T-helper 2 cell treated with Interferon-gamma antibody and Interleukin-4, amounts not matched to agents 5 μg/mL and 100 μg/mL, for 36 hours (primary cell): Measurements from ENCODE around the gene GIMD1.
"Not testable (repeated sequence)": the region's sequence is repeated elsewhere in the genome, so short reads cannot be mapped to it uniquely, and the experiment has no call there.

Experiments
- DNase-seq: peaks from one replicate; pipeline ENCODE4 v3.0.0; 2021; ENCODE audit warnings: low spot score
- H3K27ac Mint-ChIP-seq: one replicate; pipeline ENCODE4 v1.8.0; 2021; ENCODE audit warnings: mild to moderate bottlenecking, mixed read lengths
- H3K27me3 Mint-ChIP-seq: one replicate; pipeline ENCODE4 v1.8.0; 2021; ENCODE audit warnings: low read depth, mixed read lengths
- H3K36me3 Mint-ChIP-seq: one replicate; pipeline ENCODE4 v1.8.0; 2021; ENCODE audit warnings: low read depth, mixed read lengths
- H3K4me1 Mint-ChIP-seq: one replicate; pipeline ENCODE4 v1.8.0; 2021; ENCODE audit warnings: low read depth, mixed read lengths
- H3K4me3 Mint-ChIP-seq: one replicate; pipeline ENCODE4 v1.8.0; 2022; ENCODE audit warnings: mild to moderate bottlenecking, moderate library complexity, mixed read lengths
- H3K9me3 Mint-ChIP-seq: one replicate; pipeline ENCODE4 v1.8.0; 2021; ENCODE audit warnings: mixed read lengths

GIMD1 gene

GRCh38 chr4:106338671-106339070 lies 29.9 kb downstream of the GIMD1 start:
- no peak for DNase-seq
- H3K4me3 Mint-ChIP-seq, result no peak overlapping the region
- H3K27ac Mint-ChIP-seq, result no peak overlapping the region
- H3K9me3 Mint-ChIP-seq, result peaks cover 27% of the 10 kb centered on the region
- no peaks in the 10 kb centered on the region for H3K27me3 Mint-ChIP-seq
- H3K36me3 Mint-ChIP-seq, result peaks cover 78% of the 10 kb centered on the region
- H3K4me1 Mint-ChIP-seq, result peaks cover 24% of the 10 kb centered on the region

DNA sequence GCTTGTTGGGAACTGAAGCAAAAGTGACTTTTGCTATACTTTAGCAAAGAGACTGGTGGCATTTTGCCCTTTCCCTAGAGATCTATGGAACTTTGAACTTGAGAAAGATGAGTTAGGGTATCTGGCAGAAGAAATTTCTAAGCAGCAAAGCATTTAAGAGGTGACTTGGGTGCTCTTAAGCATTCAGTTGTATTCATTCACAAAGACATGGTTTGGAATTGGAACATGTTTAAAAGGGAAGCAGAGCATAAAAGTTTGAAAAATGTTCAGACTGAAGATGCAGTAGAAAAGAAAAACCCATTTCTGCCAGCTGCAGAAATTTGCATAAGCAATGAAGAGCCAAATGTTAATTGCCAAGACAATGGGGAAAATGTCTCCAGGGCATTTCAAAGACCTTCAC lies 30.7 kb downstream of the GIMD1 start:
- no peak for DNase-seq
- Mint-ChIP-seq H3K27me3 (no peaks in the 10 kb centered on the region), H3K4me3 (no peak overlapping the region), H3K4me1 (peaks cover 24% of the 10 kb centered on the region), H3K27ac (no peak overlapping the region), H3K9me3 (peaks cover 27% of the 10 kb centered on the region), H3K36me3 (peaks cover 81% of the 10 kb centered on the region)

DNA sequence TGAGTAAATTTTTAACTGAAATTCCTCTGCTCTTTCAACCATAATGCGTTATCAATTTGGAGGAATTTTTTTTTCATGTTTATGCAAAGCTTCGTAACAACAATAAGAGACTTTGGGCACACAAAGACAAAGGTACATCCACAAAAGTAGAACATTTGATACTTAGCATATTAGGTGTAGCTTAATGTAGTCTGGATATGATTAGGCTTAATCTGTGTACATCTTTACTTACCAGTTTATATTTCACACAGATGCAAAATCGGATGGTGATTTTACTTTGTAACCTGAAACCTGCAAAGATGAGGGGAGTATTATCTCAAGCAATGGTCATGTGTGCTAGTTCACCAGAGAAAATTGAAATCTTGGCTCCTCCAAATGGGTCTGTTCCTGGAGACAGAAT lies 32.0 kb downstream of the GIMD1 start:
- Mint-ChIP-seq H3K4me1 (peaks cover 18% of the 10 kb centered on the region), H3K27me3 (no peaks in the 10 kb centered on the region), H3K36me3 (peaks cover 75% of the 10 kb centered on the region), H3K27ac (no peak overlapping the region), H3K4me3 (no peak overlapping the region), H3K9me3 (peaks cover 27% of the 10 kb centered on the region)
- no peak for DNase-seq

DNA sequence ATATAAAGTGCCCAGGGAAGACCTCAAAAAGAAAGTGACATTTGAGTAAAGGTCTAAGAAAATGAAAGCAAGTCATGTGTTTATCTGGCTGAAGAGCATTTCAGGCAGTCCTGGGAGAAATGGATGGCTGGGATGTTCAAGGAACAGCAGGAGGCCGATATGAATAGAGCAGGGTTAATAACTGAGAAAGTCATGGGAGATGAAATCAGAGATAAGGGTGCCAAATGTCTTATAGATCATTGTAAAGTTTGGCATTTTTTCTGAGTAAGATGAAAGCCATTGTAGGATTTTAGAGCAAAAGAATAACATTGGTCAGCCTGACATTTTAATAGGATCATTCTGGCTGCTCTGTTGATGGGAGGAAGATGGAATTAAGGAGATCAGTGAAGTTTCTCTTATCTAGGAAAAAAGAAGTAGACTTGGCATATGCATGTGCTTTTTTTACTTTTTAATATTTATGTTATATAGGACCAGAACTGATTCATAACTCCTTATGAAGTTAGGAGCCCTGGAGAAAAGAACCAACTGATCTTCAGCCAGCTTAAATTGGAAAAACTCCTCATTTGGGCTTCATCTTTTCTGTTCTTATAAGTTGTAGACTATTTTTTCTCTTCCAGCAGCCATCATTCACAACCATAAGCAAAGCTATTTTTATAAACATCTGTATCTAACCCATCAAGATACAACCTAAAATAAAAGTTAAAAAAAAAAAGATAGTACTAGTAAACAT lies 33.7 kb downstream of the GIMD1 start:
- Mint-ChIP-seq H3K9me3 (peaks cover 18% of the 10 kb centered on the region), H3K4me1 (peaks cover 5% of the 10 kb centered on the region), H3K27ac (no peak overlapping the region), H3K36me3 (peaks cover 71% of the 10 kb centered on the region), H3K27me3 (no peaks in the 10 kb centered on the region), H3K4me3 (no peak overlapping the region)
- DNase-seq, result no peak

DNA sequence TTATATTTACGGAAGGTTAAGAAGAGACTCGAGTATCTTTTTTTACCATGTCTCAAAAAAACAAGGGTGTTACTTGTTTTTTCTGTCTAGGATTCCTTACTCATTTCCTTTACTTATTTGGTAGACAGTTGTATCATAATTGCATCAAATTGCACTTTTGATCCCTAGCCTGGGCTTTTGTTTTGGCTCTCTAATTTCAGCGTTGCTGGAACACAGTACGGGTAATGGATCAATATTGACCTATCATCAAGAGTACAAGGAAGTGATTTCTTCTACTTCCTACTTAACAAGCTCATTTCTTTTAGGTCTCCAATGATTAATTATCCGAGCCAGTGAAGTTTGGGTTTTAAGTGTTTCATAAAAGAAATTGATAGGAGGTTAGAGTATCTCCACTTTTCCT lies 35.4 kb downstream of the GIMD1 start:
- Mint-ChIP-seq H3K27me3 (no peaks in the 10 kb centered on the region), H3K36me3 (peaks cover 68% of the 10 kb centered on the region), H3K27ac (no peak overlapping the region), H3K4me1 (peaks cover 4% of the 10 kb centered on the region), H3K4me3 (no peak overlapping the region), H3K9me3 (peaks cover 13% of the 10 kb centered on the region)
- no peak for DNase-seq

GRCh38 chr4:106329041-106329618 lies 39.4 kb downstream of the GIMD1 start:
- Mint-ChIP-seq H3K4me3 (no peak overlapping the region), H3K36me3 (peaks cover 57% of the 10 kb centered on the region)
- no peak for DNase-seq

DNA sequence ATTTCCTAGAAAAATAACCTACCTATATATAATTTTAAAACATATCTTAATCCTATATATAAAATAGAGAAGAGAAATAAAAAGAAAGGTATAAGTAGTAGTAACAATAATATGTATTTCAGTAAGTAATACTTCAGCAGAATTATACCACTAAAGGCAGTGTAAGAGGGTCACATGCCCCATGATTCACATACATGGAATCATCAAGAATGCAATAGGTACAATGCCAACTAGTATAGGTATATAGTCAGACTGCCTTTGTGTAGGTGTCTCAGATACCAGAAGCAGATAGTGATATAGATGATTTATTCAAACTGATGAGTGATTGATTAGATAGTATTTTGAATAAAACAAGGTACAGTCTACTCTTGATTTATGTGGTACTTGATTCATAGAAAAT lies 42.8 kb downstream of the GIMD1 start:
- H3K27ac Mint-ChIP-seq, result no peak overlapping the region
- H3K27me3 Mint-ChIP-seq, result no peaks in the 10 kb centered on the region
- DNase-seq, result no peak
- peaks cover 15% of the 10 kb centered on the region for H3K4me1 Mint-ChIP-seq
- H3K9me3 Mint-ChIP-seq, result no peaks in the 10 kb centered on the region
- peaks cover 43% of the 10 kb centered on the region for H3K36me3 Mint-ChIP-seq
- H3K4me3 Mint-ChIP-seq, result no peak overlapping the region

More at GRCh38 chr4:106329041-106329618, 39.4 kb downstream of the GIMD1 start:
- H3K4me1 Mint-ChIP-seq, result peaks cover 6% of the 10 kb centered on the region
- no peak overlapping the region for H3K27ac Mint-ChIP-seq
- H3K9me3 Mint-ChIP-seq, result no peaks in the 10 kb centered on the region
- H3K27me3 Mint-ChIP-seq, result no peaks in the 10 kb centered on the region

DNA sequence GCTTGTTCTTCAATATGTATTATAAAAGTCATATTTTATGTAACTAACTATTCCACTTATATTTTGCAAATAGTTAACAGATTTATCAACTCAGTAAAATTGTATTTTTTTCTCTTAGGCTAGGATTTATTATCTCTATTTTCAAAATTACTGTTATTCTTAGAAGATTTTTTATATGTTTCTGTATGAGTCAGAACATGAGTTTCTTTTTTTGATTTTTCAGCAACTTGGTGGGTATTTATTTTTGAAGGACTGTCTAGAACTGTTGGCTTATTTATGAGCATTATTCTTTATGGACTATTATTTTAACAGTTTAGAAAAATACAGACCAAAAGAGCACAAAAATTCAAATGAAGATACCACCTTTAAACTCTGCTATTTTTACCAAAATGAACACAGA lies 45.5 kb downstream of the GIMD1 start:
- Mint-ChIP-seq H3K9me3 (no peaks in the 10 kb centered on the region), H3K27ac (no peak overlapping the region), H3K4me3 (no peak overlapping the region), H3K4me1 (peaks cover 28% of the 10 kb centered on the region), H3K36me3 (peaks cover 35% of the 10 kb centered on the region), H3K27me3 (no peaks in the 10 kb centered on the region)
- no peak for DNase-seq

GRCh38 chr4:106321814-106322213 lies 46.8 kb downstream of the GIMD1 start:
- peak overlapping the region; percentile 26 for H3K27ac Mint-ChIP-seq

GRCh38 chr4:106321168-106321567 lies 47.4 kb downstream of the GIMD1 start:
- Mint-ChIP-seq H3K36me3 (peaks cover 23% of the 10 kb centered on the region), H3K4me1 (peaks cover 25% of the 10 kb centered on the region)
- not testable (repeated sequence) for H3K9me3 Mint-ChIP-seq, H3K4me3 Mint-ChIP-seq, H3K27ac Mint-ChIP-seq, H3K27me3 Mint-ChIP-seq, DNase-seq

More at GRCh38 chr4:106321814-106322213, 46.8 kb downstream of the GIMD1 start:
- H3K27me3 Mint-ChIP-seq, DNase-seq, H3K4me3 Mint-ChIP-seq, H3K9me3 Mint-ChIP-seq: not testable (repeated sequence)
- H3K36me3 Mint-ChIP-seq, result peaks cover 26% of the 10 kb centered on the region
- peaks cover 25% of the 10 kb centered on the region for H3K4me1 Mint-ChIP-seq

GRCh38 chr4:106320235-106320634 lies 48.3 kb downstream of the GIMD1 start:
- Mint-ChIP-seq H3K27me3 (no peaks in the 10 kb centered on the region), H3K4me1 (peaks cover 25% of the 10 kb centered on the region), H3K27ac (no peak overlapping the region), H3K4me3 (no peak overlapping the region), H3K36me3 (peaks cover 21% of the 10 kb centered on the region), H3K9me3 (no peaks in the 10 kb centered on the region)
- DNase-seq, result no peak

DNA sequence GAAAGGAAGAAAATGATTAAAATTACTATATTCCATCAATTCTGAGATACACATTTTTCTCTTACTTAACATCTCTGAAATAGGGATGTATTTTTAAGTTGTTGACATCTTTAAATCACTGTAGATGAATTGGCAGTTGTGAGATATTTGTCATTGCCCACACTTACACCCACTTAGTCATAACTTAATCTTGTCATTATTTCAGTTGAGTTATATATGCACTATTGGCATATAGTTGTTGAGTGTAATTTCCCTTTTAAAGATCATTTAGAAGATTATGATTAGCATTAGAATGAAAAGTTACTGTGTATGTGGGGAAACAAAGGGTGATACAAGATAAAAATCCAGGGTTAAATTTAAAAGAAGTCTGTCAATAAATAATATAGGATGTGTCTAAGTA lies 50.1 kb downstream of the GIMD1 start:
- DNase-seq, result no peak
- peaks cover 34% of the 10 kb centered on the region for H3K4me1 Mint-ChIP-seq
- peak overlapping the region; percentile 2 for H3K4me3 Mint-ChIP-seq
- no peaks in the 10 kb centered on the region for H3K27me3 Mint-ChIP-seq
- H3K27ac Mint-ChIP-seq, result no peak overlapping the region
- H3K36me3 Mint-ChIP-seq, result peaks cover 20% of the 10 kb centered on the region
- H3K9me3 Mint-ChIP-seq, result no peaks in the 10 kb centered on the region

DNA sequence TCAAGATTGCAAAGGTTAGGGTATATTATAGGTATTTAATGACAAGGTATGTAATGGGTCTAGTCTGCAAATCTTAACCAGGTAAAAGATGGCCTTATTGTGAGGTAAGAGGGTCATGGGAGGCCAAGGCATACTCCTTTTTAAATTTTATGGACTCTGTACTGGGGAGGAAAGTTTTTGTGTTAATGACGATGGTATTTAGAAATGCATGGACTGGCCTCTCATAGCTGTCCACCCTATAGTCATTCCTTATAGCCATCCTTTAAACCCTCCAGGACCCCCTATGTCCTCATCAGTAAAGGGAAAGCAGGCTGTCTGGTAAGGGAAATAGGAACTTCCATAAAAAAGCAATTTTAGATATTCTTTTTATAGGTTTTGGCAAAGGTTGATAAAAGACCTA lies 50.8 kb downstream of the GIMD1 start:
- no peak for DNase-seq
- H3K4me1 Mint-ChIP-seq, result peaks cover 32% of the 10 kb centered on the region
- no peaks in the 10 kb centered on the region for H3K27me3 Mint-ChIP-seq
- H3K27ac Mint-ChIP-seq, result no peak overlapping the region
- no peak overlapping the region for H3K4me3 Mint-ChIP-seq
- H3K9me3 Mint-ChIP-seq, result no peaks in the 10 kb centered on the region
- peaks cover 20% of the 10 kb centered on the region for H3K36me3 Mint-ChIP-seq

DNA sequence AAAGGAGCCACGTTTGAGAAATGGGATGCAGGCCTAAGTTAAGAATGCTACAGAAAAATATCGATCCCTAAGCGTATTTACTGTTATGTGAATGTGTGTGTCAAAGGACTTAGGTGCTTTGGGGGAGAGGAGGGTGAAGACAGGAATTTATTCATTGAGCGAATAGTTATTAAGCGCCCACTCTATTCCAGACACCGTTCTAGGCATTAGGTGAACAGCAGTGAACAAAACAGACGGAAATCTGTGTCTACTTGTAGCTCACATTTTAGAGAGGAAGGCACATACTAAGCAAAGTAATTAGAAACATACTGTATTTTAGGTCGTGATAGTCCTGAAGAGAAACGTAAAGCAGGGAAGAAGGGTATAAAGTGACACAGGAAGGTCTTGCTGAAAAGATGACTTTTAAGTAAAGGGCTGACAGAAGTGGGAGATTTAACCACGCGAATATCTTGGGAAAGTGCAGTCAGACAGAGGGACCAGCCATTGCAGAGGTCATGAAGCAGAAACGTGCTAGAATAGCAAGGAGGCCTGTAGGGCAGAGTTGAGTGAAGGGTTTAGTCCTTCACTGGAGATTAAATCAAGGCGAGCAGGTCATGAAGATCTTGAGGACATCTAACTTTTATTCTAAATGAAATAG lies 51.7 kb downstream of the GIMD1 start:
- Mint-ChIP-seq H3K9me3 (no peaks in the 10 kb centered on the region), H3K4me1 (peaks cover 27% of the 10 kb centered on the region), H3K36me3 (peaks cover 18% of the 10 kb centered on the region), H3K27me3 (no peaks in the 10 kb centered on the region), H3K4me3 (no peak overlapping the region), H3K27ac (no peak overlapping the region)
- no peak for DNase-seq
